Suppressor macrophage treated with lipopolysaccharide for 1 hour (primary cell): ENCODE measurements around the gene SWAP70.
"Not testable (repeated sequence)": the region's sequence is repeated elsewhere in the genome, so short reads cannot be mapped to it uniquely, and the experiment has no call there.

Experiments used
- DNase-seq, 3 donors: peaks; one replicate each; pipeline ENCODE4 v3.0.0-alpha.2; 2020 to 2022

The SWAP70 gene

GRCh38 chr11:9663699-9664275 is at the start of gene SWAP70:
Gene SWAP70, plus strand, starts transcription at chr11:9664077. Its CDS starts 103 bp downstream, at chr11:9664180.
- DNase-seq = peak; percentile 87 to 94 (median 91)

GRCh38 chr11:9615031-9615451 is 48.8 kb upstream of the SWAP70 start:
- DNase-seq = peak; percentile 87 to 93 (median 91)

GRCh38 chr11:9616042-9616675 is 47.7 kb upstream of the SWAP70 start:
- peak; percentile 19 to 30 (median 21) for DNase-seq

GRCh38 chr11:9616858-9617257 is 47.0 kb upstream of the SWAP70 start:
- DNase-seq = peak in 2 of 3 donors; percentile 20 to 23

GRCh38 chr11:9617940-9618339 is 45.9 kb upstream of the SWAP70 start:
- no peak for DNase-seq

GRCh38 chr11:9619004-9619403 is 44.9 kb upstream of the SWAP70 start:
- no peak for DNase-seq

GRCh38 chr11:9619971-9620370 is 43.9 kb upstream of the SWAP70 start:
- DNase-seq = no peak

GRCh38 chr11:9622353-9622752 is 41.5 kb upstream of the SWAP70 start:
- not testable (repeated sequence) for DNase-seq

- DNase-seq = not testable (repeated sequence)
Observed at GRCh38 chr11:9623053-9623452, 40.8 kb upstream of the SWAP70 start.

- no peak for DNase-seq
Observed at GRCh38 chr11:9624448-9624847, 39.4 kb upstream of the SWAP70 start.

GRCh38 chr11:9625162-9625561 is 38.7 kb upstream of the SWAP70 start:
- DNase-seq = no peak

GRCh38 chr11:9625728-9626127 is 38.1 kb upstream of the SWAP70 start:
- DNase-seq = peak; percentile 88 to 90 (median 89)

- peak in 1 of 3 donors; percentile 10 for DNase-seq
Observed at GRCh38 chr11:9626496-9627394, 37.1 kb upstream of the SWAP70 start.

- DNase-seq = peak in 1 of 3 donors; percentile 19
Observed at GRCh38 chr11:9629064-9629463, 34.8 kb upstream of the SWAP70 start.

- peak in 1 of 3 donors; percentile 19 for DNase-seq
Observed at GRCh38 chr11:9633679-9634078, 30.2 kb upstream of the SWAP70 start.

- peak in 1 of 3 donors; percentile 17 for DNase-seq
Observed at GRCh38 chr11:9636691-9637090, 27.2 kb upstream of the SWAP70 start.

- DNase-seq = no peak
Observed at GRCh38 chr11:9639099-9639498, 24.8 kb upstream of the SWAP70 start.

GRCh38 chr11:9639985-9640384 is 23.9 kb upstream of the SWAP70 start:
- peak; percentile 66 to 93 (median 92) for DNase-seq

GRCh38 chr11:9642894-9643293 is 21.0 kb upstream of the SWAP70 start:
- peak; percentile 39 to 53 (median 40) for DNase-seq

GRCh38 chr11:9643751-9644150 is 20.1 kb upstream of the SWAP70 start:
- no peak for DNase-seq

- DNase-seq = no peak
Observed at GRCh38 chr11:9645881-9646280, 18.0 kb upstream of the SWAP70 start.

GRCh38 chr11:9646324-9646723 is 17.6 kb upstream of the SWAP70 start:
- no peak for DNase-seq

- DNase-seq = no peak
Observed at GRCh38 chr11:9651481-9651880, 12.4 kb upstream of the SWAP70 start.
